ENCODE measurements around the gene CCKAR. TPM values are rescaled to one million over a fixed set of nuclear protein-coding genes. Genes with fewer than 3 reads are reported as not detected.

CCKAR gene
- total RNA-seq, 1 donor from 2014 or later: not detected

GRCh38 chr4:26468977-26469376 is 21.3 kb downstream of the CCKAR start:
- intact Hi-C loops (cut with DNase I): loop anchor here (10.0 kb wide), 1 partner anchor 246 kb away; no protein-coding TSS in a partner anchor
- Histone ChIP-seq H3K27me3 (no peaks in the 10 kb centered on the region), H3K4me1 (no peaks in the 10 kb centered on the region), H3K36me3 (no peaks in the 10 kb centered on the region), H3K9me3 (no peaks in the 10 kb centered on the region), H3K27ac (no peak overlapping the region), H3K4me3 (no peak overlapping the region)
- DNase-seq (no peak), ATAC-seq (no peak)
- TF ChIP-seq CTCF (IDR thresholded peaks at IDR 0.05): no peak

GRCh38 chr4:26468283-26468949 is 21.9 kb downstream of the CCKAR start:
- Histone ChIP-seq H3K9me3 (no peaks in the 10 kb centered on the region), H3K4me3 (no peak overlapping the region), H3K36me3 (no peaks in the 10 kb centered on the region), H3K27ac (no peak overlapping the region), H3K27me3 (no peaks in the 10 kb centered on the region), H3K4me1 (no peaks in the 10 kb centered on the region)
- DNase-seq (no peak), ATAC-seq (no peak)
- no peak for TF ChIP-seq CTCF (IDR thresholded peaks at IDR 0.05)
- intact Hi-C loops (cut with DNase I): loop anchor here (10.0 kb wide), 1 partner anchor 246 kb away; no protein-coding TSS in a partner anchor

- no peak for DNase-seq
- H3K9me3 ChIP-seq: no peaks in the 10 kb centered on the region
- no peak for TF ChIP-seq CTCF (IDR thresholded peaks at IDR 0.05)
- no peaks in the 10 kb centered on the region for H3K4me1 ChIP-seq
- H3K36me3 ChIP-seq: no peaks in the 10 kb centered on the region
- no peak overlapping the region for H3K4me3 ChIP-seq
- intact Hi-C loops (cut with DNase I): loop anchor here (10.0 kb wide), 1 partner anchor 247 kb away; no protein-coding TSS in a partner anchor
- no peak overlapping the region for H3K27ac ChIP-seq
- no peaks in the 10 kb centered on the region for H3K27me3 ChIP-seq
- ATAC-seq: no peak
Measured at GRCh38 chr4:26467724-26468123, 22.6 kb downstream of the CCKAR start.

- H3K4me3 ChIP-seq: no peak overlapping the region
- intact Hi-C loops (cut with DNase I): loop anchor here (10.0 kb wide), 1 partner anchor 248 kb away; no protein-coding TSS in a partner anchor
- H3K27me3 ChIP-seq: no peaks in the 10 kb centered on the region
- H3K27ac ChIP-seq: no peak overlapping the region
- peak; percentile 60 for ATAC-seq
- H3K36me3 ChIP-seq: no peaks in the 10 kb centered on the region
- no peak for TF ChIP-seq CTCF (IDR thresholded peaks at IDR 0.05)
- H3K9me3 ChIP-seq: no peaks in the 10 kb centered on the region
- H3K4me1 ChIP-seq: no peaks in the 10 kb centered on the region
- DNase-seq: no peak
Measured at GRCh38 chr4:26466578-26467270, 23.6 kb downstream of the CCKAR start.

GRCh38 chr4:26464420-26465095 is 25.7 kb downstream of the CCKAR start:
- no peak for ATAC-seq
- Histone ChIP-seq H3K27ac (no peak overlapping the region), H3K9me3 (no peaks in the 10 kb centered on the region), H3K36me3 (no peaks in the 10 kb centered on the region), H3K4me1 (no peaks in the 10 kb centered on the region), H3K4me3 (no peak overlapping the region), H3K27me3 (no peaks in the 10 kb centered on the region)
- no peak for DNase-seq
- intact Hi-C loops (cut with DNase I): loop anchor here (10.0 kb wide), 1 partner anchor 250 kb away; no protein-coding TSS in a partner anchor
- TF ChIP-seq CTCF (IDR thresholded peaks at IDR 0.05): no peak

Data from upper lobe of right lung (tissue), 1 donor.